ENCODE results near the gene KRTAP13-2. TPM values are rescaled to one million over a fixed set of nuclear protein-coding genes. Genes with fewer than 3 reads are reported as not detected.

The KRTAP13-2 gene
- total RNA-seq, 1 donor from 2014 or later = not detected

GRCh38 chr21:30332681-30333080, 39.4 kb downstream of the KRTAP13-2 start:
- no peak for TF ChIP-seq CTCF (conservative IDR thresholded peaks at IDR 0.05; ENCODE audit: low read depth, low read length)
- no peak overlapping the region for H3K4me3 ChIP-seq (ENCODE audit: low read depth, low read length)
- no peak for DNase-seq (ENCODE audit: low read depth)

DNA sequence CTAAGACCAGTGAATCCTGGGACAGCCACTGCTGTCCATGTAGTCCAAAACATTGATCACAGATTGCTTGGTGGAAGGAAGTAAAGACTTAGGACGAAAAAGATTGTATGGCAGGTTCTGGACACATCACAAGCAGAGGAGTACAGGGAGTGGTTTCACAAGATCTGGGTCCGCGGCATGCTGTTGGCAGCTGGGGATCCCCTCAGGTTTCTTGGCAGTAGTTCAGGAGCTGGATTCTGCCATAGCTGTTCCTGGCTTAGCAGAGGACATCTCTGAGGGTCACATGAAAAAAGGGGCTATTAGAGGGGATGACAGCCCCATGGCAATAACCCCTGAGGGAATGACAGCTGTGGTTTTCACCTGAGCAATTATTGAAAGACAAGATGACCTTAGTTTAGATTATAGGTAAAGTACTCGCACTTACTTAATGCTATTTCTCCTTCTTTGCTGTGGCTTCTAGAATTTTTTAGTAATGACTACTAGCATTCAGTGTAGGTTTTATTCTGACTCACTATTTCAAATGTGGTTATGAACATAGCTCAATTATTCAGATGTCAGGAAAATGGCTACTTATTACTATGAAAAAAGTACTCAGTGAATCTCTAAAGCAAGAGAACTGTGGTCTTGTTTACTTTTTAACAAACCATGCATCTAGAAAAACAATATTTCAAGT, 42.7 kb downstream of the KRTAP13-2 start:
- DNase-seq (ENCODE audit: low read depth) = no peak
- TF ChIP-seq CTCF (conservative IDR thresholded peaks at IDR 0.05; ENCODE audit: low read depth, low read length) = no peak
- no peak overlapping the region for H3K4me3 ChIP-seq (ENCODE audit: low read depth, low read length)

DNA sequence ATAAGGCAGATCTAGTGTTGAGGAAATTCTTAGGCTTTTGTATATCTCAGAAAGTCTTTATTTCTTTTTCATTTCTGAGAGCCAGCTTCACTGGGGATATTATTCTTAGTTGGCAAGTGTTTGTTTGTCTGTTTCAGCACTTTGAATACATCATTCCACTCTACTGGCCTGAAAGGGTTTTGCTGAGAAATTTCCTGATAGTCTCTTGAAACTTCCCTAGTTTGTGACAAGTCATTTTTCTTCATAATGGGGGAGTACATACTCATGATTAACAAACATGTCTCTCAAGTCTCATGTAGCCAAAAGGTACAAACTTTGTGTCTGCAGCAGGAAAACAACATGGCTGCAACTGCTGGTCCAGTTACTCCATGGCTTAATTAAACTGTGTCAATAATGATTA, 45.7 kb downstream of the KRTAP13-2 start:
- DNase-seq (ENCODE audit: low read depth) = no peak
- no peak for TF ChIP-seq CTCF (conservative IDR thresholded peaks at IDR 0.05; ENCODE audit: low read depth, low read length)
- no peak overlapping the region for H3K4me3 ChIP-seq (ENCODE audit: low read depth, low read length)

Other genes with a start within 250 kb of the KRTAP13-2 start
- not detected in 2 replicates for gene CLDN17, start 205.5 kb downstream of the KRTAP13-2 start, total RNA-seq
- not detected in 2 replicates for gene CLDN8, start 156.2 kb downstream of the KRTAP13-2 start, total RNA-seq
- not detected in 2 replicates for gene KRTAP24-1, start 89.3 kb downstream of the KRTAP13-2 start, total RNA-seq
- not detected in 2 replicates for gene KRTAP25-1, start 82.8 kb downstream of the KRTAP13-2 start, total RNA-seq
- not detected in 2 replicates for gene KRTAP26-1, start 52.0 kb downstream of the KRTAP13-2 start, total RNA-seq
- not detected in 2 replicates for gene KRTAP27-1, start 34.6 kb downstream of the KRTAP13-2 start, total RNA-seq
- gene KRTAP23-1, start 23.7 kb downstream of the KRTAP13-2 start, total RNA-seq = not detected in 2 replicates
- not detected in 2 replicates for gene KRTAP13-1, start 23.8 kb upstream of the KRTAP13-2 start, total RNA-seq
- not detected in 2 replicates for gene KRTAP13-3, start 53.7 kb upstream of the KRTAP13-2 start, total RNA-seq
- not detected in 2 replicates for gene KRTAP13-4, start 57.9 kb upstream of the KRTAP13-2 start, total RNA-seq
- not detected in 2 replicates for gene KRTAP15-1, start 68.0 kb upstream of the KRTAP13-2 start, total RNA-seq
- gene KRTAP19-1, start 108.1 kb upstream of the KRTAP13-2 start, total RNA-seq = not detected in 2 replicates
- gene KRTAP19-2, start 115.2 kb upstream of the KRTAP13-2 start, total RNA-seq = not detected in 2 replicates
- not detected in 2 replicates for gene KRTAP19-3, start 119.7 kb upstream of the KRTAP13-2 start, total RNA-seq
- not detected in 2 replicates for gene KRTAP19-4, start 124.9 kb upstream of the KRTAP13-2 start, total RNA-seq
- not detected in 2 replicates for gene KRTAP19-5, start 129.9 kb upstream of the KRTAP13-2 start, total RNA-seq
- not detected in 2 replicates for gene KRTAP19-6, start 169.6 kb upstream of the KRTAP13-2 start, total RNA-seq
- gene KRTAP19-7, start 189.0 kb upstream of the KRTAP13-2 start, total RNA-seq = not detected in 2 replicates
- not detected in 2 replicates for gene KRTAP22-2, start 218.1 kb upstream of the KRTAP13-2 start, total RNA-seq
- not detected in 2 replicates for gene KRTAP6-3, start 220.2 kb upstream of the KRTAP13-2 start, total RNA-seq
- gene KRTAP6-2, start 226.6 kb upstream of the KRTAP13-2 start, total RNA-seq = not detected in 2 replicates
- gene KRTAP22-1, start 228.8 kb upstream of the KRTAP13-2 start, total RNA-seq = not detected in 2 replicates
- gene KRTAP6-1, start 241.7 kb upstream of the KRTAP13-2 start, total RNA-seq = not detected in 2 replicates
- not detected in 2 replicates for gene KRTAP20-1, start 244.2 kb upstream of the KRTAP13-2 start, total RNA-seq
- not detected in 2 replicates for gene KRTAP20-4, start 248.4 kb upstream of the KRTAP13-2 start, total RNA-seq